Neural cell (in vitro differentiated cells): ENCODE data around the gene TIGD3.

ENCODE experiments used
- CTCF ChIP-seq: fragments of 450-650 bp; IDR thresholded peaks from 2 replicates; pipeline ENCODE4 v1.5.1; 2014; ENCODE audit warnings: antibody characterized with exemption, mild to moderate bottlenecking, moderate library complexity; ENCODE audit not compliant: poor library complexity, severe bottlenecking
- EP300 ChIP-seq: fragments of 450-650 bp; conservative IDR thresholded peaks from 2 replicates; pipeline ENCODE4 v1.6.1; 2014; ENCODE audit warnings: antibody characterized with exemption, mild to moderate bottlenecking, moderate library complexity; ENCODE audit not compliant: poor library complexity, severe bottlenecking
- EZH2 ChIP-seq: fragments of 200-600, 300-800 bp; shearing (Covaris generic), sonication (generic); IDR thresholded peaks from 2 replicates; pipeline ENCODE4 v1.6.1; 2014; ENCODE audit warnings: antibody characterized with exemption, low read length, borderline replicate concordance, mild to moderate bottlenecking; ENCODE audit not compliant: insufficient read depth, poor library complexity, severe bottlenecking
- POLR2AphosphoS5 ChIP-seq: IDR thresholded peaks from 2 replicates; pipeline ENCODE4 v1.6.1; 2012
- REST ChIP-seq: IDR thresholded peaks from 2 replicates; pipeline ENCODE4 v1.6.1; 2012; ENCODE audit warnings: borderline replicate concordance
- TAF1 ChIP-seq: IDR thresholded peaks from 2 replicates; pipeline ENCODE4 v1.6.1; 2012; ENCODE audit warnings: low read depth

GRCh38 chr11:65392899-65393298 is 38.3 kb downstream of the TIGD3 start:
- no peak for TF ChIP-seq CTCF
- no peak for TF ChIP-seq EZH2
- no peak for TF ChIP-seq REST
- no peak for TF ChIP-seq POLR2AphosphoS5
- no peak for TF ChIP-seq TAF1
- no peak for TF ChIP-seq EP300
